Activated naive CD4-positive, alpha-beta T cell treated with anti-CD3 and anti-CD28 coated beads, Interleukin-2, amount 50 U/mL, for 24 hours (primary cell): ENCODE data around the gene MGST2.

Source experiments
- H3K27ac Mint-ChIP-seq: one replicate; pipeline ENCODE4 v1.8.0; 2021; ENCODE audit warnings: mild to moderate bottlenecking, mixed read lengths
- H3K27me3 Mint-ChIP-seq: one replicate; pipeline ENCODE4 v1.8.0; 2021; ENCODE audit warnings: mixed read lengths
- H3K36me3 Mint-ChIP-seq: one replicate; pipeline ENCODE4 v1.8.0; 2021; ENCODE audit warnings: mixed read lengths
- H3K4me1 Mint-ChIP-seq: one replicate; pipeline ENCODE4 v1.8.0; 2021; ENCODE audit warnings: mixed read lengths
- H3K4me3 Mint-ChIP-seq: one replicate; pipeline ENCODE4 v1.8.0; 2021; ENCODE audit warnings: mild to moderate bottlenecking, mixed read lengths
- H3K9me3 Mint-ChIP-seq: one replicate; pipeline ENCODE4 v1.8.0; 2021; ENCODE audit warnings: mixed read lengths

Gene MGST2

GRCh38 chr4:139704915-139705485, 39.4 kb downstream of the MGST2 start:
- no peaks in the 10 kb centered on the region for H3K4me1 Mint-ChIP-seq
- H3K4me3 Mint-ChIP-seq: no peak overlapping the region
- peaks cover 5% of the 10 kb centered on the region for H3K9me3 Mint-ChIP-seq
- peaks cover 4% of the 10 kb centered on the region for H3K27me3 Mint-ChIP-seq
- H3K36me3 Mint-ChIP-seq: peaks cover 4% of the 10 kb centered on the region
- no peak overlapping the region for H3K27ac Mint-ChIP-seq

DNA sequence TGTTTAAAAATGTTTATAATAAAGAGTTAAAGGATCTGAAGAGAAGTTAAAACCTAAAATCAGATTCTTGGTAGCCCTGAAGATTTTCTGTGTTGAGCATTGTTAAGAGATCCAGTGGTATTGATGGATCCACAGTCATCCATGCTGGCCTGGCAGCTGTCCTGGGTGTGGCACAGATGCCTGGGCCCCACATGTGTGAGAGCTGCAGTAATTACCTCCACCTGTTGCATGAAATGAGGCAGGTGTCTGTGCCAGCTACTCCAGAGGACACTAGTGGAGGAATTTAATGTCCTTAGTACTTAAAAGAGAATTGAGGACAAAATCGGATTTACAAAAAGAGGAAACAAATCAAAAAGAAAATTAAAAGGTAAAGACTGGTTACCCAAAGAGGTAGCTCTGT, 44.0 kb downstream of the MGST2 start:
- H3K27ac Mint-ChIP-seq: no peak overlapping the region
- no peak overlapping the region for H3K4me3 Mint-ChIP-seq
- H3K36me3 Mint-ChIP-seq: peaks cover 2% of the 10 kb centered on the region
- peaks cover 2% of the 10 kb centered on the region for H3K27me3 Mint-ChIP-seq
- no peaks in the 10 kb centered on the region for H3K4me1 Mint-ChIP-seq
- H3K9me3 Mint-ChIP-seq: no peaks in the 10 kb centered on the region

DNA sequence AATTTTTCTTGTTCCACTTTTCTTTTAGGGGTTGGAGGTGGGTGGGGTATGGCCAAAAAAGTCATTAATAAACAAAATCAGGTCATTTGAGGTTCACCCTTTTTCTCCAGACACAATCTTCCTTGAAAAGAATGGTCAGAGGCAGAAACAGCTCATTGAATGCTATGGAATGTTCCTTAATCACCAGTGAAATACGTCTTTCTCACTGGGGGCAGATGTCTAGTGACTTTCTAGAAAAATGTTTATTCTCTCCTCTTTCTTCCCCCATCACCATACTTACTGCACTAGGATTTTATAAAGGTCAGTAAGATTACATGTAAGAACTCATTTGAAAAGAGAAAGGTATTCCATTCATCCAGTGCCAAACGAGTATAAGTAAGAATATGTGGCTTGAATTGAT, 44.5 kb downstream of the MGST2 start:
- Mint-ChIP-seq H3K27ac (no peak overlapping the region), H3K9me3 (no peaks in the 10 kb centered on the region), H3K4me1 (no peaks in the 10 kb centered on the region), H3K27me3 (peaks cover 2% of the 10 kb centered on the region), H3K36me3 (peaks cover 2% of the 10 kb centered on the region), H3K4me3 (no peak overlapping the region)

- Mint-ChIP-seq H3K9me3 (no peaks in the 10 kb centered on the region), H3K36me3 (peaks cover 2% of the 10 kb centered on the region), H3K27me3 (no peaks in the 10 kb centered on the region), H3K27ac (no peak overlapping the region), H3K4me1 (no peaks in the 10 kb centered on the region), H3K4me3 (no peak overlapping the region)
These were observed 45.8 kb downstream of the MGST2 start for GRCh38 chr4:139711461-139711860.

DNA sequence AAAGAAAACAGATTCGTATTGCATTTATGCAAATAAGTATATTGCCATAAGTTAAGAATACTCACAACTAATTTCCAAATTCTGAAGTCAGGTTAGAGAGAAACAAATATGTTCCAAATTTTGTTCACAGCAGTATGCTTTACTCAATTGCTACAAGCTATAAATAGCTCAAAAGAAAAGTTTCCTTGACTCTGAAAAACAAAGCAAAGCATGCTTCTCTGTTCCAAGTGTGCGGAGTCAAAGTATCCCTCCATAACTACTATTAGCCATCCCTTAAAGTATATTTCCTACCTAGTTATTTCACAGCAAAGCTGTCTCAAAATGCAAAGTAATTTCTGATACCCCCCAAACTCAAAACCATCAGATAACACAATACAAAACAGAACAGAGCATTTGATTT, 47.3 kb downstream of the MGST2 start:
- H3K4me3 Mint-ChIP-seq: no peak overlapping the region
- H3K27me3 Mint-ChIP-seq: no peaks in the 10 kb centered on the region
- H3K36me3 Mint-ChIP-seq: peaks cover 4% of the 10 kb centered on the region
- no peaks in the 10 kb centered on the region for H3K9me3 Mint-ChIP-seq
- H3K4me1 Mint-ChIP-seq: no peaks in the 10 kb centered on the region
- no peak overlapping the region for H3K27ac Mint-ChIP-seq

DNA sequence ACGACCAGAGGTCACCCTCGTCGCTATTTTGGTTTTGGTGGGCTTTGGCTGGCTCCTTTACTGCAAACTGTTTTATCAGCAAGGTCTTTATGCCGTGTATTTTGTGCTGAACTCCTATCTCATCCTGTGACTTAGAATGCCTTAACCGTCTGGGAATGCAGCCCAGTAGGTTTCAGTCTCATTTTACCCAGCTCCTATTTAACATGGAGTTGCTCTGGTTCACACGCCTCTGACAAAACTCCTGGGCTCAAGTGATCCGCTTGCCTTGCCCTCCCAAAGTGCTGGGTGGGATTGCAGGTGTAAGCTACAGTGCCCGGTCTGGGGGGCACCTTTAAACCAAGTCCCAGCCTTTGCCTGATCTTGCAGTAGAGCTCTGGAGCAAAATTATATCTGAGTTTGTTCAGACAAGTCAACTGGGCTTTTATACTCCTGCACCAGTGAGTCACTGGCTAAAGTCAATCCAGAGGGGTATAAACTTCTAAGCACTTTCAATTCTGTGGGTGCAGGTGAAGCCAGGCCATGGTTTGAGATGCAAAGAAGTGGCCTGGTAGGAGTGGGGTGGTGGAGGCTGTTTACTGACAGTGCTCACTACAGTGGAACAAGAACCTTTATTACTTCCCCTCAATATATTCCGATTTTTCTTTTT, 50.2 kb downstream of the MGST2 start:
- Mint-ChIP-seq H3K9me3 (no peaks in the 10 kb centered on the region), H3K36me3 (peaks cover 3% of the 10 kb centered on the region), H3K27me3 (no peaks in the 10 kb centered on the region), H3K27ac (no peak overlapping the region), H3K4me1 (no peaks in the 10 kb centered on the region), H3K4me3 (no peak overlapping the region)

DNA sequence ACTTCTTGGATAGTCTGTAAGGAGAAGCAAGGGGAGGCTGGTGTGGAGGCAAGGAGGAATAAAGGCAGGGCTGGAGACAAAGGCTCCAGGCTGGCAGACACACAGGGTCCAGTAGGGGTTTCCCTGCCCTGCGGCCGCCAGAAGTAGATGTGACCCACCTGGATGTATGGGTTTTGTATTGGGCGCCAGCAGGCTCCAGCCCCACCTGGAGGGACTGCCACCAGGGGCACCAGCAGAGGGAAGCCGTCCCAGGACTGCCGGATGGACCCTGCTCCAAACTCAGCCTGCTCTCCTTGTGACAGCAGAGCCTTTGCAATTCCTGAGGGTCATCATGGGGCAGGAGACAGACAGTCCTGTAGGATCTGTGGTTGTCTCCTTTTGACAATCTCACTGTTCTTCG, 52.7 kb downstream of the MGST2 start:
- Mint-ChIP-seq H3K27me3 (no peaks in the 10 kb centered on the region), H3K4me1 (no peaks in the 10 kb centered on the region), H3K9me3 (no peaks in the 10 kb centered on the region), H3K36me3 (peaks cover 3% of the 10 kb centered on the region), H3K4me3 (no peak overlapping the region), H3K27ac (no peak overlapping the region)

DNA sequence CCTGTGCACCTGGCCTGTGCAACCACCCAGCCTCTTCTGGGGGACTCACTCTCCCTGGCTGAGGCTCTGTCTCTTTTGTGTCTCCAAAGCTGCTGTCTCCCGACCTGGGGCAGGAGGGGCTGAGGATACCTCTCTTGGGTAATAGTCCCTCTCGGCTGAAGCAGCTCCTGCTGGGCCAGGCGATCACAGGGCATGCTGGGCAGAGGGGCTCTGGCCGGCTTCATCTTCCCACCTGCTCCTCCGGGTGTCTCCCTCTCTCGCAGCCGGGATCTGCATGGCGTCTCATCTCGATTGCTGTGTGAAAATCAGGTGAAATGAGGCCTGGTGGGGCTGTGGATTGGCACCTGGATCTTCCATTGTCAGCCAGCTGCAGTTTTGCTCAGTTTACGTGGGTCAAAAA, 53.2 kb downstream of the MGST2 start:
- no peak overlapping the region for H3K27ac Mint-ChIP-seq
- peaks cover 3% of the 10 kb centered on the region for H3K36me3 Mint-ChIP-seq
- H3K4me3 Mint-ChIP-seq: no peak overlapping the region
- no peaks in the 10 kb centered on the region for H3K27me3 Mint-ChIP-seq
- no peaks in the 10 kb centered on the region for H3K9me3 Mint-ChIP-seq
- no peaks in the 10 kb centered on the region for H3K4me1 Mint-ChIP-seq

- Mint-ChIP-seq H3K9me3 (no peaks in the 10 kb centered on the region), H3K27ac (no peak overlapping the region), H3K4me3 (no peak overlapping the region), H3K27me3 (no peaks in the 10 kb centered on the region), H3K4me1 (no peaks in the 10 kb centered on the region), H3K36me3 (peaks cover 3% of the 10 kb centered on the region)
These were observed 53.9 kb downstream of the MGST2 start for GRCh38 chr4:139719381-139720101.

DNA sequence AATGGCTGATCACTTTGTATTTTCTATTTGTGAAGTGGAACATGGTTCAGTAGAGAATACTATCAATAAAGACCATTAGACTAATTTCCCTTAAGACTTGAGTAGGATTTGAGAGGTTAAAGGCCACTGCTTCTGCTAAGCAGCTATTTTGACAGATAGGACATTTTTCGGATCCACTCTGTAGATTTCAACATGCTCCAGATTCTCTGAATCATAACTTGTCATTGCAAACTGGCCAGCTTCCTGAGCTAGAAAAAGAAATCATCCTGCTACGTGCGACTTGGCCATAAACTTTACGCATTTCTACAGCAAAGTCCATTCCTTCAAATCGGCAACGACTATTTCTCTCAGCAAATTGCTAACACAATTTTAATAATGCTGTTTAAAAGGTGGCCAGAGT, 55.2 kb downstream of the MGST2 start:
- Mint-ChIP-seq H3K4me3 (no peak overlapping the region), H3K27ac (no peak overlapping the region), H3K9me3 (no peaks in the 10 kb centered on the region), H3K27me3 (no peaks in the 10 kb centered on the region), H3K36me3 (peaks cover 3% of the 10 kb centered on the region), H3K4me1 (no peaks in the 10 kb centered on the region)

- H3K27ac Mint-ChIP-seq: no peak overlapping the region
- H3K4me1 Mint-ChIP-seq: no peaks in the 10 kb centered on the region
- no peaks in the 10 kb centered on the region for H3K27me3 Mint-ChIP-seq
- peaks cover 3% of the 10 kb centered on the region for H3K36me3 Mint-ChIP-seq
- H3K4me3 Mint-ChIP-seq: no peak overlapping the region
- H3K9me3 Mint-ChIP-seq: no peaks in the 10 kb centered on the region
These were observed 56.2 kb downstream of the MGST2 start for GRCh38 chr4:139721789-139722188.

GRCh38 chr4:139725236-139725635, 59.6 kb downstream of the MGST2 start:
- H3K9me3 Mint-ChIP-seq: no peaks in the 10 kb centered on the region
- H3K36me3 Mint-ChIP-seq: no peaks in the 10 kb centered on the region
- no peaks in the 10 kb centered on the region for H3K4me1 Mint-ChIP-seq
- H3K27ac Mint-ChIP-seq: no peak overlapping the region
- H3K4me3 Mint-ChIP-seq: no peak overlapping the region
- no peaks in the 10 kb centered on the region for H3K27me3 Mint-ChIP-seq

DNA sequence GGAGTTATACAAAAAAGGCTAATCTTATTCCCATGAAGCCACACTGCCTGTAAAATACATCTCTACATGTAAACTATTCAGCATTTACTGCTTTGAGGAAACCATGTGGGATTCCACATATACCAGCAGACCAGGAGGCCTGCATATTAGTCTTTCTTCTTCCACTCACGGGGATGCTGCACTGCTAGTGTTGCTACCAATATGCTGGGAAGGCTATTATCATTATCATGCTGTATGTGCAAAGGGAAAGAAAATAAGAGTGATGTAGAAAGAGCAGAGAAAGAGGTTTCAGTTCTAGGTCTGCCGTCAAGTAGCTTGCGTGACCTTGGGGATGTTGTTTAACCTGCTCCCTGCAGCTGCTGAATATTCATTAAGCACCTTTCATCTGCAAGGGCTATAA, 61.0 kb downstream of the MGST2 start:
- Mint-ChIP-seq H3K9me3 (no peaks in the 10 kb centered on the region), H3K27ac (no peak overlapping the region), H3K4me3 (no peak overlapping the region)

DNA sequence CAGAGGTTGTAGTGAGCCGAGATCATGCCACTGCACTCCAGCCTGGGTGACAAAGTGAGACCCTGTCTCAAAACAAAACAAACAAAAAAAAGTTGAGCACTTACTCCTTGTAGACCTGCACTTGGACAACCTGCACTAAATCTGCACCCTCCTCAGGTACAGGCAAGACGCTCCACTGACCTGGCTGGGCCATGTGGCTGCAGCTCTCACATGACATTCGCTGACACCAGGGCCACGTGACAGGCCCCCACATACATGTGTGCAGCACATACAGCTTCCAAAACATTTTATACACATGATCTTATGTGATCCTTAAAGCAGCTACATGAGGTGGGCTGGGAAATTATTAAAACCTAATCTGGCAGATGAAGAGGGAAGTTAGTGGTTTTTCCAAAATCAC, 62.5 kb downstream of the MGST2 start:
- Mint-ChIP-seq H3K36me3 (no peaks in the 10 kb centered on the region), H3K4me3 (no peak overlapping the region), H3K4me1 (no peaks in the 10 kb centered on the region), H3K9me3 (no peaks in the 10 kb centered on the region), H3K27me3 (no peaks in the 10 kb centered on the region), H3K27ac (no peak overlapping the region)

More for the DNA sequence above, 61.0 kb downstream of the MGST2 start:
- Mint-ChIP-seq H3K36me3 (no peaks in the 10 kb centered on the region), H3K27me3 (no peaks in the 10 kb centered on the region), H3K4me1 (no peaks in the 10 kb centered on the region)

GRCh38 chr4:139728840-139729239, 63.2 kb downstream of the MGST2 start:
- no peaks in the 10 kb centered on the region for H3K36me3 Mint-ChIP-seq
- H3K27me3 Mint-ChIP-seq: peaks cover 1% of the 10 kb centered on the region
- H3K27ac Mint-ChIP-seq: no peak overlapping the region
- H3K9me3 Mint-ChIP-seq: no peaks in the 10 kb centered on the region
- H3K4me3 Mint-ChIP-seq: no peak overlapping the region
- no peaks in the 10 kb centered on the region for H3K4me1 Mint-ChIP-seq

DNA sequence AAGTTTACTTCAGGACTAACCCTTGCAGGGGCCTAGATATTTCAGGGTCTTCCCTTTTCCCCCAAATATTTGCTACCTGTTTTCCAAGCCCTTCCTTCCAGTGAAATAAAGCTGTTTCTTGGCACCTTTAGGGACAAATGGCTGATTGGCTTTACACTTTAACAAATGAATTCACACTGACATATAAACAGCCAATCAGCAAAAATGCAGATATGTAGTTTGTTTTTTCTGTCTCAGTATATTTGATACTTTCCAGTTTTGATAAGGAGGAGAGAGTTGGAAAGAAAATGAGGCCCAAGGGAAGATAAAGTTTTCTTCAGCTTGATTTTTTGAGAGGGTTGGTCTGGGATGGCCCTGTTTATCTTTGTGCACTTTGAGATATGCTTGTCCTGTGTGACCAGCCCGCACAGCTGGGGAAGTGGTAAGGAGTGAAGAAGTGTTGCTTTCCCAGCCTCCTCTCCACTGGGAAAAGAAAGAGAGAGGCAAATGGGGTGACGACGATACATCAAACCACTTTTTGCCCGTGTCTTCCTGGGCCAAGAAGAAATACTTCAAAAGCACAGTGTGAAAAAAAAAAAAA, 67.5 kb downstream of the MGST2 start:
- Mint-ChIP-seq H3K27me3 (peaks cover 24% of the 10 kb centered on the region), H3K4me1 (peaks cover 12% of the 10 kb centered on the region), H3K9me3 (no peaks in the 10 kb centered on the region)

More for the DNA sequence above, 67.5 kb downstream of the MGST2 start:
- Mint-ChIP-seq H3K36me3 (no peaks in the 10 kb centered on the region), H3K4me3 (no peak overlapping the region), H3K27ac (no peak overlapping the region)
